Cardiac fibroblast (primary cell): ENCODE results near the gene CXXC5.
"Not testable (repeated sequence)": the region's sequence is repeated elsewhere in the genome, so short reads cannot be mapped to it uniquely, and the experiment has no call there.

Experiments
- DNase-seq, 2 donors: peaks; one replicate each; pipeline versions ENCODE4 v3.0.0 to v3.0.0-alpha.2; 2010; ENCODE audit warnings: low read depth in 2 of 2
- H3K4me3 ChIP-seq, 2 donors: replicated peaks in 1 of 2; 1 replicate in 1 of 2; 2 replicates in 1 of 2; pipeline ENCODE4 v1.5.1; 2011; ENCODE audit warnings: low read depth in 2 of 2, low read length in 2 of 2, mild to moderate bottlenecking in 2 of 2, moderate library complexity in 1 of 2
- CTCF ChIP-seq: IDR thresholded peaks from one replicate; pipeline ENCODE4 v1.5.1; 2011; ENCODE audit warnings: low read depth, mild to moderate bottlenecking, low read length, inconsistent platforms

Gene CXXC5

DNA sequence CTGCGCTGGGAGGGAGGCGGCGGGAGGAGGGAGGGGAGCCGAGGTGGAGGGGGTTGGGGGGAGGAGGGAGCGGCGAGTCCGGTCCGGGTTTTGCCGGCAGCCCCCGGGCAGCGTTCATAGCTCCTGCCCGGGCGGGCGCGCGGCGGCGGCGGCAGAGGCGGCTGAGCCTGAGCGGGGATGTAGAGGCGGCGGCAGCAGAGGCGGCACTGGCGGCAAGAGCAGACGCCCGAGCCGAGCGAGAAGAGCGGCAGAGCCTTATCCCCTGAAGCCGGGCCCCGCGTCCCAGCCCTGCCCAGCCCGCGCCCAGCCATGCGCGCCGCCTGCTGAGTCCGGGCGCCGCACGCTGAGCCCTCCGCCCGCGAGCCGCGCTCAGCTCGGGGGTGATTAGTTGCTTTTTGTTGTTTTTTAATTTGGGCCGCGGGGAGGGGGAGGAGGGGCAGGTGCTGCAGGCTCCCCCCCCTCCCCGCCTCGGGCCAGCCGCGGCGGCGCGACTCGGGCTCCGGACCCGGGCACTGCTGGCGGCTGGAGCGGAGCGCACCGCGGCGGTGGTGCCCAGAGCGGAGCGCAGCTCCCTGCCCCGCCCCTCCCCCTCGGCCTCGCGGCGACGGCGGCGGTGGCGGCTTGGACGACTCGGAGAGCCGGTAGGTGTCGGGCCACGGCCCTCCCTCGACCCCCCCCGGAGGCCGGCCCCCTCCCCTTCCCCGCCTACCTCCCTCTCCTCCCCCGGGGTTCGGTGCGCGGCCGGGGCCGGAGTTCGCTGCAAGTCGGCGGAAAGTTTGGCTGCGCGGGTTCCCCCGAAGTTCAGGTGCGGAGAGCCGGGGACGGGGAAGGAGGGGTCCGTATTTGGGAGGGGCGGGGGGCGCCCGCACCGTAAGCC lies at the start of gene CXXC5:
Gene CXXC5, plus strand, starts transcription at position 145 of the 877 bp plus-strand sequence. CDS start 32,175 bp downstream, outside the sequence.
- TF ChIP-seq CTCF: no peak
- H3K4me3 ChIP-seq: peak within 1 kb of the TSS; percentile 61 to 89
- peak; percentile 85 to 94 for DNase-seq

GRCh38 chr5:139598601-139598965 lies 49.6 kb upstream of the CXXC5 start:
- not testable (repeated sequence) for DNase-seq, H3K4me3 ChIP-seq

- DNase-seq: peak; percentile 40 to 81
- TF ChIP-seq CTCF: no peak
These were observed 47.7 kb upstream of the CXXC5 start for GRCh38 chr5:139600336-139600949.

DNA sequence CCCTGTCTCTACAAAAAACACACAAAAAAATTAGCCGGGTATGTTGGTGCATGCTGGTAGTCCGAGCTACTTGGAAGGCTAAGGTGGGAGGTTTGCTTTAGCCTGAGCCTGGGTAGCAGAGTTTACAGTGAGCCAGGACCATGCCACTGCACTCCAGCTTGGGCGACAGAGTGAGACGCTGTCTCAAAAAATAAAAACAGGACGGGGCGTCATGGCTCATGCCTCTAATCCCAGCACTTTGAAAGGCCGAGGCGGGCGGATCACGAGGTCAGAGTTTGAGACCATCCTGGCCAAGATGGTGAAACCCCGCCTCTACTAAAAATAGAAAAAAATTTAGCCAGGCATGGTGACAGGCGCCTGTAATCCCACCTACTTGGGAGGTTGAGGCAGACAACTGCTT lies 46.7 kb upstream of the CXXC5 start:
- no peak for DNase-seq
- TF ChIP-seq CTCF: no peak
- no peak overlapping the region for H3K4me3 ChIP-seq

More at GRCh38 chr5:139600336-139600949, 47.7 kb upstream of the CXXC5 start:
- no peak overlapping the region for H3K4me3 ChIP-seq

GRCh38 chr5:139601948-139602347 lies 46.2 kb upstream of the CXXC5 start:
- not testable (repeated sequence) for H3K4me3 ChIP-seq, DNase-seq

- H3K4me3 ChIP-seq: no peak overlapping the region
- TF ChIP-seq CTCF: no peak
- DNase-seq: no peak
These were observed 42.3 kb upstream of the CXXC5 start for GRCh38 chr5:139605887-139606286.

- no peak overlapping the region for H3K4me3 ChIP-seq
- DNase-seq: peak in 1 of 2 donors; percentile 53
- no peak for TF ChIP-seq CTCF
These were observed 36.2 kb upstream of the CXXC5 start for GRCh38 chr5:139611703-139612584.
